ENCODE data around the gene FAM13A. TPM values are rescaled to one million over a fixed set of nuclear protein-coding genes. Genes with fewer than 3 reads are reported as not detected.

The FAM13A gene
- total and polyA plus RNA-seq, 9 of the 15 experiments (the other 6 are each of a cell fraction or from before 2014, with no cell fraction given), result 11.3 to 23.3 (median 14.7) TPM

DNA sequence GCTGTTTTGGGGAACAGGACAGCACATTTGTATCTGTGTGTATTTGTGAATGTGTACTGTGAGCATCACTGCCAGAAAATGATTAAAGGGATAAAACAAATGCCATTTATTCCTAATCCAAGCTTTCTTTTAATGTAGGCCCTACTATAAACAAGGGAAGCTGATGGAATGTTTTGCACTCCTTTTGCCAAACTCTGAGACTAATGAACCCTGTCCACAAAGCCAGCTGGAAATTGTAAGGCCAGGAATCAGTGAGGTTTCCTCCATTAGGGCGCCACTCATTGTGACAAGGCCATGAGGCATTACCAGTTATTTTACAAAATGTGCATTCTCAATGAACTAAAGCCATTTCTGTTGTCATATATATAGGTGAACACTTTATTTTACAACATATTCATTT lies 196.4 kb downstream of the FAM13A start:
- TF ChIP-seq PHF21A (IDR thresholded peaks at IDR 0.05; ENCODE audit: borderline replicate concordance, low read depth) (no peak), BDP1 (IDR thresholded peaks at IDR 0.05; ENCODE audit: insufficient read depth, insufficient read length) (no peak)
- TF ChIP-seq, protein P1, sequence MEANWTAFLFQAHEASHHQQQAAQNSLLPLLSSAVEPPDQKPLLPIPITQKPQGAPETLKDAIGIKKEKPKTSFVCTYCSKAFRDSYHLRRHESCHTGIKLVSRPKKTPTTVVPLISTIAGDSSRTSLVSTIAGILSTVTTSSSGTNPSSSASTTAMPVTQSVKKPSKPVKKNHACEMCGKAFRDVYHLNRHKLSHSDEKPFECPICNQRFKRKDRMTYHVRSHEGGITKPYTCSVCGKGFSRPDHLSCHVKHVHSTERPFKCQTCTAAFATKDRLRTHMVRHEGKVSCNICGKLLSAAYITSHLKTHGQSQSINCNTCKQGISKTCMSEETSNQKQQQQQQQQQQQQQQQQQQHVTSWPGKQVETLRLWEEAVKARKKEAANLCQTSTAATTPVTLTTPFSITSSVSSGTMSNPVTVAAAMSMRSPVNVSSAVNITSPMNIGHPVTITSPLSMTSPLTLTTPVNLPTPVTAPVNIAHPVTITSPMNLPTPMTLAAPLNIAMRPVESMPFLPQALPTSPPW (CRISPR knock-in tag; IDR thresholded peaks at IDR 0.05), result no peak
- ChIA-PET CTCF (ENCODE audit: low intra/inter-chr PET ratio) (no interaction called here), POLR2A (interaction anchor here (0.6 kb wide), 1 partner anchor 61 kb away, joined by 3 read pairs; no protein-coding TSS in a partner anchor)
- no peak overlapping the region for H3K9ac ChIP-seq (ENCODE audit: insufficient read depth in 1 of 2, low read depth in 2 of 2, low read length in 2 of 2)
- peaks cover 0 to 7% of the 10 kb centered on the region in 2 experiments; a peak in 2 of 5 replicates for H3K4me1 ChIP-seq (replicated peaks in 1 of 2; ENCODE audit: control insufficient read depth in 2 of 2, insufficient read depth in 2 of 2, low read length in 2 of 2)
- no peak for DNase-seq (ENCODE audit: extremely low read depth in 1 of 4, low spot score in 3 of 4)
- BruUV-seq (replicated peaks), result no TSS peak
- H3K4me3 ChIP-seq, result no peak overlapping the region
- intact Hi-C loops (cut with micrococcal nuclease) (no loop called here), in situ Hi-C loops (cut with MboI) (no loop called here)
- H4K20me1 ChIP-seq (replicated peaks; ENCODE audit: control insufficient read depth, insufficient read depth, low read length), result no peaks in the 10 kb centered on the region
- no peaks in the 10 kb centered on the region for H3K9me1 ChIP-seq (ENCODE audit: control insufficient read depth, insufficient read depth, low read length)
- FAIRE-seq, result no peak
- H3K36me3 ChIP-seq (ENCODE audit: control insufficient read depth, insufficient read depth, low read length), result no peaks in the 10 kb centered on the region; the same call in 2 of the 3 replicates
- no peaks in the 10 kb centered on the region for H3K79me2 ChIP-seq (ENCODE audit: control insufficient read depth, insufficient read depth, low read length)
- ATAC-seq, result no peak
- H3K9me3 ChIP-seq (replicated peaks; ENCODE audit: control insufficient read depth, insufficient read depth, low read depth, low read length), result no peaks in the 10 kb centered on the region
- no peak overlapping the region for H3K27ac ChIP-seq (ENCODE audit: extremely low read depth, low read depth, low read length)
- H3K27me3 ChIP-seq (ENCODE audit: control insufficient read depth in 2 of 2, insufficient read depth in 2 of 2, low read length in 2 of 2), result no peaks in the 10 kb centered on the region
- H2AFZ ChIP-seq (ENCODE audit: low read depth, low read length), result no peak overlapping the region
- WGBS (ENCODE audit: insufficient coverage, low coverage, missing lambda C conversion rate), result 86% methylated on average over 1 of the region's 1 CpG
- no peak overlapping the region for H3K4me2 ChIP-seq (ENCODE audit: insufficient read depth, low read length)

Measured in K562 (cell line).